Prostate gland (tissue), 2 donors: ENCODE results near the gene FAM161B.

Experiments used
- POLR2A ChIP-seq: fragments of 450-650 bp; IDR thresholded peaks from one replicate; pipeline ENCODE4 v1.6.1; 2016; ENCODE audit warnings: antibody characterized with exemption, mild to moderate bottlenecking
- POLR2AphosphoS5 ChIP-seq: sonication (generic); formaldehyde crosslinking; IDR thresholded peaks from one replicate; pipeline ENCODE4 v1.6.1; 2017; ENCODE audit warnings: antibody characterized with exemption
- TF ChIP-seq, protein P1 (sequence below), 4 experiments: fragments of 200-600 bp in 2 of 4; fragments of 450-650 bp in 2 of 4; sonication (generic) in 2 of 4; IDR thresholded peaks; 1 replicate in 3 of 4; 2 replicates in 1 of 4; pipeline ENCODE4 v1.5.1; 2016 to 2019; ENCODE audit warnings: antibody characterized with exemption in 4 of 4, mild to moderate bottlenecking in 2 of 4, moderate library complexity in 2 of 4

DNA sequence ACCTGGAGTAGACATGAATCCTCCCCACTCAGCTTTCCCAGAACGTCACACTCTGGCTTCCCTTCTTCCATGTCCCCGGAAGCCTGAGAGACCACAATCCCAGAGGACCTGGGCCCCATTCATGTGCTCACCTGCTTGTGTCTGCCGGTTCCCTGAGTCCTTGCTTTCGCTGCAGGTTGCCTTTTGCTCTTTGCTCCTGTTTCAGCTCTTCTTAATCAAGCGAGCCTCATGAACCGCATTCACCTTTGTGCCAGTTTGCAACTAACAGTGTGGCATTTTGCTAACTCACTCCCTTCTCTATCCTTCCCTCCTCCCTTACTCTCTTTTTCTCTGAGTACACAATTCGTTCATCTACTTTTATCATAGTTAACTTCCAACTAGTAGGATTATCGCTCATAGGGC, 46.1 kb upstream of the FAM161B start:
- TF ChIP-seq, protein P1, sequence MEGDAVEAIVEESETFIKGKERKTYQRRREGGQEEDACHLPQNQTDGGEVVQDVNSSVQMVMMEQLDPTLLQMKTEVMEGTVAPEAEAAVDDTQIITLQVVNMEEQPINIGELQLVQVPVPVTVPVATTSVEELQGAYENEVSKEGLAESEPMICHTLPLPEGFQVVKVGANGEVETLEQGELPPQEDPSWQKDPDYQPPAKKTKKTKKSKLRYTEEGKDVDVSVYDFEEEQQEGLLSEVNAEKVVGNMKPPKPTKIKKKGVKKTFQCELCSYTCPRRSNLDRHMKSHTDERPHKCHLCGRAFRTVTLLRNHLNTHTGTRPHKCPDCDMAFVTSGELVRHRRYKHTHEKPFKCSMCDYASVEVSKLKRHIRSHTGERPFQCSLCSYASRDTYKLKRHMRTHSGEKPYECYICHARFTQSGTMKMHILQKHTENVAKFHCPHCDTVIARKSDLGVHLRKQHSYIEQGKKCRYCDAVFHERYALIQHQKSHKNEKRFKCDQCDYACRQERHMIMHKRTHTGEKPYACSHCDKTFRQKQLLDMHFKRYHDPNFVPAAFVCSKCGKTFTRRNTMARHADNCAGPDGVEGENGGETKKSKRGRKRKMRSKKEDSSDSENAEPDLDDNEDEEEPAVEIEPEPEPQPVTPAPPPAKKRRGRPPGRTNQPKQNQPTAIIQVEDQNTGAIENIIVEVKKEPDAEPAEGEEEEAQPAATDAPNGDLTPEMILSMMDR (IDR thresholded peaks at IDR 0.05): no peak
- TF ChIP-seq POLR2A: no peak
- no peak for TF ChIP-seq POLR2AphosphoS5
